Skin of body (tissue), 2 donors: ENCODE measurements around the gene NME5. TPM values are rescaled to one million over a fixed set of nuclear protein-coding genes. Genes with fewer than 3 reads are reported as not detected.
"Not testable (repeated sequence)": the region's sequence is repeated elsewhere in the genome, so short reads cannot be mapped to it uniquely, and the experiment has no call there.

Experiments used
- DNase-seq: peaks from one replicate; lab custom pipeline; 2025; lab: John Stamatoyannopoulos, UW
- total RNA-seq: library from RNA; depleted of rRNA; stranded (reverse); fragments of >200 nt; gene quantifications from one replicate; pipeline ENCODE4 v1.2.3, GENCODE V29; 2014

Gene NME5
- total RNA-seq, result 1.3 TPM

- peak; percentile 4 for DNase-seq
Measured at GRCh38 chr5:138138949-138139780, at the start of gene NME5. Gene NME5, minus strand, starts transcription at chr5:138139428. Its CDS starts 648 bp downstream, at chr5:138138780.

GRCh38 chr5:138188626-138189025 lies 49.4 kb upstream of the NME5 start:
- no peak for DNase-seq

- no peak for DNase-seq
Measured at GRCh38 chr5:138186002-138186447, 46.8 kb upstream of the NME5 start.

GRCh38 chr5:138182808-138183207 lies 43.6 kb upstream of the NME5 start:
- no peak for DNase-seq

- DNase-seq, result no peak
Measured at GRCh38 chr5:138180841-138181240, 41.6 kb upstream of the NME5 start.

GRCh38 chr5:138180183-138180782 lies 41.1 kb upstream of the NME5 start:
- peak; percentile 16 for DNase-seq

GRCh38 chr5:138179277-138179857 lies 40.1 kb upstream of the NME5 start:
- no peak for DNase-seq

GRCh38 chr5:138178516-138179276 lies 39.5 kb upstream of the NME5 start, which contains the start of the genes BRD8 and KIF20A:
Gene BRD8, minus strand, starts transcription at chr5:138178630. Its CDS starts 16 bp downstream, at chr5:138178614.
Gene KIF20A, plus strand, starts transcription at chr5:138179112. Its CDS starts 569 bp downstream, at chr5:138179681.
- peak; percentile 99 for DNase-seq

GRCh38 chr5:138177941-138178515 lies 38.8 kb upstream of the NME5 start:
- peak; percentile 18 for DNase-seq

- DNase-seq, result no peak
Measured at GRCh38 chr5:138170299-138170698, 31.1 kb upstream of the NME5 start.

GRCh38 chr5:138169124-138169523 lies 29.9 kb upstream of the NME5 start:
- DNase-seq, result no peak

GRCh38 chr5:138163721-138164120 lies 24.5 kb upstream of the NME5 start:
- no peak for DNase-seq

- DNase-seq, result no peak
Measured at GRCh38 chr5:138160706-138161105, 21.5 kb upstream of the NME5 start.

GRCh38 chr5:138159666-138160065 lies 20.4 kb upstream of the NME5 start:
- DNase-seq, result no peak

- DNase-seq, result no peak
Measured at GRCh38 chr5:138157626-138158025, 18.4 kb upstream of the NME5 start.

GRCh38 chr5:138155977-138156376 lies 16.7 kb upstream of the NME5 start:
- DNase-seq, result not testable (repeated sequence)

GRCh38 chr5:138149530-138149929 lies 10.3 kb upstream of the NME5 start:
- no peak for DNase-seq

GRCh38 chr5:138148811-138149210 lies 9.6 kb upstream of the NME5 start:
- no peak for DNase-seq

- DNase-seq, result not testable (repeated sequence)
Measured at GRCh38 chr5:138143578-138143977, 4.3 kb upstream of the NME5 start.

- no peak for DNase-seq
Measured at GRCh38 chr5:138141734-138142133, 2.5 kb upstream of the NME5 start.

GRCh38 chr5:138140268-138140667 lies 1.0 kb upstream of the NME5 start:
- DNase-seq, result no peak
